SK-N-MC (cell line): ENCODE data around the gene TGM5.

Experiments
- DNase-seq: peaks from one replicate; pipeline ENCODE4 v3.0.0-alpha.2; 2011; ENCODE audit warnings: low read depth, low spot score
- H3K27ac ChIP-seq: fragments of 200-600 bp; sonication (generic); 2 replicates; pipeline ENCODE4 v1.5.1; 2016; ENCODE audit warnings: mixed run types
- H3K36me3 ChIP-seq: fragments of 200-600 bp; sonication (generic); 2 replicates; pipeline ENCODE4 v1.6.1; 2017; ENCODE audit warnings: antibody characterized with exemption, low read length, mixed read lengths; ENCODE audit not compliant: insufficient read depth
- H3K4me3 ChIP-seq: fragments of 200-600 bp; sonication (generic); 2 replicates; pipeline ENCODE4 v1.5.1; 2016
- H3K9ac ChIP-seq: fragments of 200-600 bp; sonication (generic); 2 replicates; pipeline ENCODE4 v1.8.0; 2017; ENCODE audit warnings: mixed run types, mixed read lengths; ENCODE audit not compliant: insufficient read length
- H3K9me3 ChIP-seq: fragments of 200-600 bp; sonication (generic); 2 replicates; pipeline ENCODE4 v1.6.1; 2017; ENCODE audit warnings: low read depth, mild to moderate bottlenecking, antibody characterized with exemption, low read length, moderate library complexity, mixed read lengths
- EZH2 ChIP-seq: fragments of 200-600 bp; sonication (generic); IDR thresholded peaks from one replicate; pipeline ENCODE4 v1.6.1; 2017; ENCODE audit warnings: antibody characterized with exemption
- FOXP2 ChIP-seq: optimal IDR thresholded peaks from 2 replicates; pipeline ENCODE3; 2011; ENCODE audit warnings: mild to moderate bottlenecking, moderate library complexity; ENCODE audit not compliant: insufficient read depth; ENCODE audit errors: extremely low read length, control extremely low read depth
- POLR2AphosphoS5 ChIP-seq: IDR thresholded peaks from 2 replicates; pipeline ENCODE4 v1.6.1; 2012; ENCODE audit warnings: mild to moderate bottlenecking, low read depth, low read length, borderline replicate concordance

Gene TGM5

DNA sequence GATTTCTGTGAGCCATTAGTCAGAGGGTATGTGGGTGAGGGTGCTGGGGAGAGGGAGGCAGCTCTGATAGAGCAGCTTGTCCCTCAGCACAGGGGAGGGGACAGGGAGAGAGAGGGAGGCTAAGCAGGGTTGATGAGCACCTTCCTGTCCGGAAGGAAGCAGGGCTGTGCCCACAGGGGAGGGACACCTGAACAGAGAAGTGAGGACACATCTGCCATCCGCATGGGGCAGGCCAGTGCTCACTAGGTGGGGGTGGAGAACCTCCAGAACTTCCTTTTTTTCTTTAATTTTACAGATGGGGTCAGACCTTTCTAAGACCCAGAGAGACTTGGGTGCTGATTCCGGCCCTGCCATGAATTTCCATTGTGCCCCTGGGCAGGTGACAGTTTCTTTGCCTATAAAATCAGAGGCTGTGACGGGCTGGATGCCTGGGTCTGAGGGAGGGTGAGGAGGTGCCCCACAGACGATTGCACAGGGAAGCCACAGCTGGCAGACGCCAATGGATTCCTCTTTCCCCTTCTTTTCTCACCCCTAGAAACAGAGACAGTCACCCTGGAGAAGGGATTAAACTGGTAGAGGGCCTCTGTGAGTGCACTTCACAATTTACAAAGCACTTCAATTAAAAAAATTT is 4.1 kb upstream of the TGM5 start:
- Histone ChIP-seq H3K4me3 (no peak overlapping the region), H3K27ac (no peak overlapping the region), H3K36me3 (no peaks in the 10 kb centered on the region), H3K9me3 (no peaks in the 10 kb centered on the region), H3K9ac (no peak overlapping the region)
- no peak for TF ChIP-seq POLR2AphosphoS5
- TF ChIP-seq EZH2: no peak
- no peak for TF ChIP-seq FOXP2
- no peak for DNase-seq

DNA sequence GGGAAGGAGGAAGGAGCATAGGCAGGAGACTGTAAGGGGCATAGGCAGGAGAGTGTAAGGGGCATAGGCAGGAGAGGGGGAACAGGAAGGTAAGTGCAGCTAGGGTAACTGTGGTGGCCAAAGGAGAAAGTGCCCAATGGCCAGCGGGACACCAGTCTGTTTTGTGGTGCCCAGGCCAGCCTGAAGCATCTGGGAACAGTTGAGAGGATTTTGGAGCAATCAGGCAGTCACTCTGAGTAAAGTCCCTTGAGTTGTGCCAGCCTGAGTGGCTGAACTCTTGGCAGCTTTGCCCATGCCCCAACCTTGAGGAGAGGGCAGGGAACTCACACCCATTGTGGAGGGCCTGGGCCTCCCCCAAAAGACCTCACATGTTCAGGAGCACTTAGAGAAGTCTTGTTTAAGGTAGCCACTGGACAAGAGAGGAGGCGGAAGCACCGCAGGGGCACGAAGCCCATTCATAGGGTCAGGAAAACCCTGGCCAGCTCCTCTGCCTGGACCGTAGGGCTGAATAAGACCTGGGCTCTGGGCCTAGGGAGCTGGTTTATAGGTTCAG is 3.5 kb upstream of the TGM5 start:
- no peaks in the 10 kb centered on the region for H3K9me3 ChIP-seq
- TF ChIP-seq EZH2: no peak
- TF ChIP-seq FOXP2: no peak
- no peak for TF ChIP-seq POLR2AphosphoS5
- no peak overlapping the region for H3K9ac ChIP-seq
- DNase-seq: no peak
- H3K4me3 ChIP-seq: no peak overlapping the region
- no peaks in the 10 kb centered on the region for H3K36me3 ChIP-seq
- H3K27ac ChIP-seq: no peak overlapping the region

DNA sequence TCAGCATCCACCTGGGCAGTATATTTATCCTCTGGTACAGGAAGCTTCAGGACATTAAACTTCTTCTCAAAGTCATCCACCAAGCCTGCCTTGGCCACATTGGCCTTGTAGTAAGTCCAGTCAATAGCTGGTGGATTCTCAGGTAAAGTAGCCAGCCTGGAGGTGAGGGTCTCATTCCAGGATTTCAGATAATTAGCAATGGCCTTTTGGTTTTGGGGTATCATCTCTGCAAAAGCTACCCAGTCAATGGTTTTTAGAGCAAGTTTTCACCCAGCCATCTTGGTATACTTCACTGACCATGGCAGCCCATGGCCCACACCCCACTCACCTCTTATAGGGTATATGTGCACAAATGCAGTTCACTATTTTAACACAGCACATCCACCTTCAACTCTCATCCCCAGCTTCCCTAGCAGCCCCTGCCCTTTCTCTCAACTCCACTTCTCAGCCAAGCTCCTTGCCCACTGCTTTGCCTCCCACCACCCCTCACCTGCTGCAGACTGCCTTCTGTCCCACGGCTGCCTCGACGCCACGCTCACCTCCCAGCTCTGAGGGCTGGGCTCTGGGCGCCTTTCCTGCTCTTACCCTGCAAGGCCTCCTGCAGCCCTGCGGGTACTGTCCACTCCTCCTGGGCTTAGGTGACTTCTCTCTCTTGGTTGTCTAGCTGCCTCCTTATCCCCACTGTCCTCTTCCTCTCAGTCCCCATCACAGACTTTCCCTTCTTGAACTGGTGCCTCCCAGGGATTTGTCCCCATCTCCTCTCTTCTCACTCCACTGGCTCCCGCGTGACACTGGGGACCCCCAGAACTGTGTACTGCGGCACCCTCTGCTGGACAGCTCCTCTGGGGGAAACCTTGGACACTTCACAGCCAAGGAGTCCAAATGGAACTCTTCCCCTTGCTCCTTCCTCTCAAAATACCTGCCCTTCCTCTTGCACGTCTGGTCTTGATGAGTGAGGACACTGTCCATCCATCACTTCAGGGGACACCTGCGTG is 1.7 kb upstream of the TGM5 start:
- Histone ChIP-seq H3K9ac (no peak overlapping the region), H3K36me3 (no peaks in the 10 kb centered on the region), H3K27ac (no peak overlapping the region), H3K4me3 (no peak overlapping the region), H3K9me3 (no peaks in the 10 kb centered on the region)
- TF ChIP-seq FOXP2 (no peak), POLR2AphosphoS5 (no peak), EZH2 (no peak)
- DNase-seq: no peak

DNA sequence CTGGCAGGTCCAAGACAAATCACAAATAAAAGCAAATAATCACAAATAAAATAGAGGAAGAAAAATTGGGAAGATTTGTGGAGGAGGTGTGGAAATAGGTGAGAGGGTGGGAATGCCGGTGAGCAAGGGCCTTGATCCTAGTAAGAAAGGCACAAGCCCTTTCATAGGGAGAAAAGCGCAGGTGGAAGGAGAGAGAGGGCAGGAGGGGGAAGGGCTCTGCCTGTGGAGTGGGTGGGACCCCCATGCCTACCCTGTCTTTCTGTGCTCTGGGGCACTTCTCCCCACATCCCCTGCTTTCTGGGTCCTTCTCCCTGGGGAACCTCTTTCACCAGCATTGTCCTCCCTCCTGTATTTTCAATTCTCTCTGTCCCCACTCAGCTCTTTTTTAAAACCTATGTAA is 711 bp upstream of the TGM5 start:
- no peak overlapping the region for H3K9ac ChIP-seq
- TF ChIP-seq EZH2 (no peak), POLR2AphosphoS5 (no peak), FOXP2 (no peak)
- no peak overlapping the region for H3K27ac ChIP-seq
- no peak for DNase-seq
- no peaks in the 10 kb centered on the region for H3K36me3 ChIP-seq
- H3K4me3 ChIP-seq: no peak overlapping the region
- H3K9me3 ChIP-seq: no peaks in the 10 kb centered on the region

DNA sequence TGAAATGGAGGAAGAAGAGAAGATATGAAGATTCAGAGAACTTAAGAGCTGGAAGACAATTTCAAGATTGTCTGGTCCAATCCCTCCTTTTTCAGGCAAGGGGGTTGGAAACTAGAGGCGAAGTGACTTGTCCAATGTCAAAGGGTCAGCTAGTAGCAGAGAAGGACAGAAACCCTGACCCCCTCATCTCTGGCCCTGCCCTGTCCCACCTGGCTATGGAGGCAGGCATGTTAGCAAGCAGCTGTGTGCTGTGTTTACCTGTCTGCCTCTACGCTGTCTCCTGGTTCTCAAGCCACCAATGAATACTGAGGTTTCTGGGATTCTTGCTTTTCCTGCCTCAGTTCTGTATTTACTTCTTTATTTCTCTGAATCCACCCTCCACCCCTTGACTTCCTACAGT is 342 bp downstream of the TGM5 start:
- Histone ChIP-seq H3K9ac (no peak overlapping the region), H3K27ac (no peak overlapping the region), H3K36me3 (no peaks in the 10 kb centered on the region), H3K4me3 (no peak overlapping the region), H3K9me3 (no peaks in the 10 kb centered on the region)
- no peak for DNase-seq
- no peak for TF ChIP-seq FOXP2
- no peak for TF ChIP-seq POLR2AphosphoS5
- TF ChIP-seq EZH2: no peak

DNA sequence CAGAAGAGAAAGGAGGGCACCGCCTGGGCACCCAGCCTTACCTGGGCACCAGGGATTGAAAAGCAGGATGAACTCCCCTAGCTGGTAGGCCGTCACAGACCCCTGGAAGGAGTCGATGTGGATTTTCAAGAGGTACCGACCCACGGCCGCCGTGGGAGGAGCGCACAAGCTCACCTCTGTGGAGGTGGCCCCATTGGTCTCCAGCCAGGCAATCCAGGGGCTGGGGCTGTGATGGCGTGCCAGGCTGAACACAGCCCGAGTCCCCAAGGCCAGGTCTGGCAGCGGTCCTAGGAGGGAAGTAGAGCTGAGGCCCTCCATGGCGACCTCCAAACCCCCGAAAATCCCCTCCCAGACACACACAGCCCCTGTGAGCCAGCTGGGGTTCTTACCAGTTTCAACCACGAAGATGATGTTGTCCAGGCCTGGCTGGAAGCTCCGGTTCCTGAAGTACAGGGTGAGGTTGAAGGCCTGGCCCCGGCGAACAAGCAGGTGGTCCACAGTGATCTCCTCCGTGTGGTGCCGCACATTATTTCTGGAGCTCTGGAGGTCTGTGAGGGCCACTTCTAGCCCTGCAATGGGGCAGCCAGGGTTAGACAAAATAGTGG is 6.6 kb downstream of the TGM5 start:
- TF ChIP-seq POLR2AphosphoS5: no peak
- TF ChIP-seq FOXP2: no peak
- TF ChIP-seq EZH2: no peak
- Histone ChIP-seq H3K9ac (no peak overlapping the region), H3K27ac (no peak overlapping the region)

DNA sequence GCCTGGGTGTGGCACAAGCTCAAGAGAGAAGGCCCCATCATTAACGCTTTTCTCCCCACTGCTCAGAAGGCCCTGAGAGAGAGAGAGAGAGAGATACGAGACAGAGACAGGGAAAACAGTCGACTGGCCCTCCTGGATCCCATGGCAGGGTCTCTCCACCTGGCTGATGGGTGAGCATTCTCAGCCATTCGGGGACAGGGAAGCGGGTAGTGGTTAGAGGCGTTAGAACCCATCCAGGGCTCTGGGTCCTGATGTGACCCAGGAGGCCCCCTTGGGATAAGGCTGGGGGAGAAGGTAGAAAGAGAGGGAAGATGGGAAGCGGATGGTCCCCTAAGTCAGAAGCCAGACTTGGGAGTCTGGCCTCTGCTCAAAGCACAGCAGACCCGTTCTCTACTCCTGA is 7.9 kb downstream of the TGM5 start:
- TF ChIP-seq EZH2 (no peak), FOXP2 (no peak), POLR2AphosphoS5 (no peak)
- Histone ChIP-seq H3K9ac (no peak overlapping the region), H3K4me3 (no peak overlapping the region), H3K36me3 (no peaks in the 10 kb centered on the region), H3K9me3 (no peaks in the 10 kb centered on the region), H3K27ac (no peak overlapping the region)
- no peak for DNase-seq

More for the DNA sequence above, 6.6 kb downstream of the TGM5 start:
- Histone ChIP-seq H3K9me3 (no peaks in the 10 kb centered on the region), H3K36me3 (no peaks in the 10 kb centered on the region), H3K4me3 (no peak overlapping the region)
- DNase-seq: no peak

DNA sequence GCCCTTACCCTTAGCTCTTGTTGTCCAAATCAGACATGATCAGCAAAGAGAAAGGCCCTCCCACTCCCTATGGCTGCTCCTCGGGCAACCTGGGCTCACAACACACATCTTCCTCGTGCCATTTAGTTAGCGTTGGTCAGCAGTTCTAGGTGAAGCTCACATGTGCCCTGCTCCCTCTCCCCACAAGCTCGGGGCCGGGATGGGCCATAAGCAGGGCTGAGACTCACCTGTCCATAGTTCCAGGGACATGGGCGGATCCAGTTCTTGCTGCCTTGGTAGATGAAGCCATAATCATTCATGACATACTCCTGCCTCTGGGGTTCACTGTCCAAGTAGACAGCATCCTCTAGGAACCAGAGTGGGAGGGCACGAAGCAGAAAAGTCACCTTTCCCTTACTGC is 10.4 kb downstream of the TGM5 start:
- no peaks in the 10 kb centered on the region for H3K36me3 ChIP-seq
- H3K9me3 ChIP-seq: no peaks in the 10 kb centered on the region
- TF ChIP-seq POLR2AphosphoS5 (no peak), EZH2 (no peak), FOXP2 (no peak)
- no peak for DNase-seq
- no peak overlapping the region for H3K4me3 ChIP-seq
- no peak overlapping the region for H3K9ac ChIP-seq
- no peak overlapping the region for H3K27ac ChIP-seq
